ENCODE results near the gene UVRAG. TPM values are rescaled to one million over a fixed set of nuclear protein-coding genes. Genes with fewer than 3 reads are reported as not detected.

UVRAG gene
- total RNA-seq, 1 experiment from 2014 or later, result 29.5 TPM

- intact Hi-C loops (cut with micrococcal nuclease; ENCODE audit: unreplicated experiment), result loop anchor here (10.0 kb wide), 1 partner anchor 354 kb away; no protein-coding TSS in a partner anchor
- POLR2A ChIA-PET, result no interaction called here
- TF ChIP-seq REST (IDR thresholded peaks at IDR 0.05; ENCODE audit: insufficient read depth in 1 of 2, low read depth in 2 of 2, low read length in 1 of 2), result no peak
- TF ChIP-seq SIN3A (IDR thresholded peaks at IDR 0.05; ENCODE audit: borderline replicate concordance, insufficient read depth, low read depth, low read length), result no peak
- no peak for TF ChIP-seq POLR2AphosphoS5 (IDR thresholded peaks at IDR 0.05; ENCODE audit: low read depth, low read length)
- TF ChIP-seq TCF7L2 (IDR thresholded peaks at IDR 0.05; ENCODE audit: low read depth, low read length), result no peak
- no peak for TF ChIP-seq CTCF (IDR thresholded peaks at IDR 0.05)
- H3K27ac ChIP-seq (ENCODE audit: low read length), result no peak overlapping the region
- H3K36me3 ChIP-seq (ENCODE audit: control insufficient read depth, insufficient read depth, low read length), result no peaks in the 10 kb centered on the region
- H3K4me3 ChIP-seq (ENCODE audit: low read depth in 2 of 2, low read length in 2 of 2), result no peak overlapping the region
- H3K9me3 ChIP-seq (ENCODE audit: control insufficient read depth, insufficient read depth, low read depth, low read length), result no peaks in the 10 kb centered on the region
- ATAC-seq, result no peak
- no peak for DNase-seq (ENCODE audit: low read depth, low spot score)
- H3K27me3 ChIP-seq (ENCODE audit: control insufficient read depth, insufficient read depth, low read length), result no peaks in the 10 kb centered on the region
- CTCF ChIA-PET, result no interaction called here
- no peaks in the 10 kb centered on the region for H3K4me1 ChIP-seq (ENCODE audit: control insufficient read depth, insufficient read depth, low read length)
- no TSS peak for BruUV-seq (replicated peaks)
- in situ Hi-C loops (cut with HindIII; ENCODE audit: low pct_unique_long_range_greater_than_20kb, low sequenced_read_pairs), result no loop called here
Measured at GRCh38 chr11:75800728-75801361, 14.2 kb upstream of the UVRAG start.

GRCh38 chr11:75801362-75802020, 13.5 kb upstream of the UVRAG start:
- CTCF ChIA-PET, result interaction anchor here (0.6 to 2.4 kb wide), 2 partner anchors 61 to 67 kb away, joined by 3 to 12 read pairs; no protein-coding TSS in a partner anchor
- TF ChIP-seq POLR2AphosphoS5 (IDR thresholded peaks at IDR 0.05; ENCODE audit: low read depth, low read length), result no peak
- no peak for TF ChIP-seq CTCF (IDR thresholded peaks at IDR 0.05)
- no peak for TF ChIP-seq TCF7L2 (IDR thresholded peaks at IDR 0.05; ENCODE audit: low read depth, low read length)
- TF ChIP-seq REST (IDR thresholded peaks at IDR 0.05; ENCODE audit: insufficient read depth in 1 of 2, low read depth in 2 of 2, low read length in 1 of 2), result no peak
- H3K4me1 ChIP-seq (ENCODE audit: control insufficient read depth, insufficient read depth, low read length), result no peaks in the 10 kb centered on the region
- DNase-seq (ENCODE audit: low read depth, low spot score) (no peak), ATAC-seq (no peak)
- in situ Hi-C loops (cut with HindIII; ENCODE audit: low pct_unique_long_range_greater_than_20kb, low sequenced_read_pairs), result no loop called here
- no peaks in the 10 kb centered on the region for H3K36me3 ChIP-seq (ENCODE audit: control insufficient read depth, insufficient read depth, low read length)
- BruUV-seq (replicated peaks), result no TSS peak
- H3K4me3 ChIP-seq (ENCODE audit: low read depth in 2 of 2, low read length in 2 of 2), result no peak overlapping the region
- H3K27me3 ChIP-seq (ENCODE audit: control insufficient read depth, insufficient read depth, low read length), result no peaks in the 10 kb centered on the region
- POLR2A ChIA-PET, result no interaction called here
- H3K9me3 ChIP-seq (ENCODE audit: control insufficient read depth, insufficient read depth, low read depth, low read length), result no peaks in the 10 kb centered on the region
- intact Hi-C loops (cut with micrococcal nuclease; ENCODE audit: unreplicated experiment), result loop anchor here (10.0 kb wide), 1 partner anchor 353 kb away; no protein-coding TSS in a partner anchor
- H3K27ac ChIP-seq (ENCODE audit: low read length), result no peak overlapping the region

Data from Panc1 (cell line).